IMR-90 (cell line): ENCODE data around the gene SLC18A3. TPM values are rescaled to one million over a fixed set of nuclear protein-coding genes. Genes with fewer than 3 reads are reported as not detected.
A peak's percentile ranks its signal among the peaks of the same experiment; 100 is the strongest.

ENCODE experiments used
- ATAC-seq: fragments of 200-7000 bp; cut with Tn5 transposase; 2 replicates; pipeline ENCODE4 v1.9.1; 2020; ENCODE audit warnings: low read depth, mild to moderate bottlenecking, moderate library complexity
- BruUV-seq: library from RNA; stranded (reverse); fragments of 400-500 nt; replicated peaks from 2 replicates; lab custom pipeline; 2021; lab: Mats Ljungman, UMichigan
- CTCF ChIA-PET: fragments of 300-600 bp; formaldehyde crosslinking; extraction: SDS; loops from one replicate; lab custom pipeline; 2021; ENCODE audit warnings: antibody characterized with exemption; lab: Yijun Ruan, JAX
- POLR2A ChIA-PET: fragments of 300-600 bp; sonication (Branson Sonifier 250); formaldehyde crosslinking; loops from one replicate; lab custom pipeline; 2022; ENCODE audit warnings: antibody characterized with exemption; ENCODE audit not compliant: unreplicated experiment; lab: Charles Lee
- DNase-seq: peaks from one replicate; pipeline ENCODE4 v3.0.0; 2013
- H2AFZ ChIP-seq: replicated peaks from 2 replicates; pipeline ENCODE3; 2013; ENCODE audit warnings: low read length, mild to moderate bottlenecking; ENCODE audit not compliant: poor library complexity
- H2AK5ac ChIP-seq: 2 replicates; pipeline ENCODE4 v1.6.1; 2013; ENCODE audit warnings: low read depth, low read length, inconsistent platforms
- H2AK9ac ChIP-seq: replicated peaks from 2 replicates; pipeline ENCODE3; 2013; ENCODE audit warnings: mild to moderate bottlenecking, low read depth, low read length, moderate library complexity; ENCODE audit not compliant: poor library complexity
- H2BK120ac ChIP-seq: 2 replicates; pipeline ENCODE4 v1.6.1; 2013; ENCODE audit warnings: low read depth, low read length, inconsistent platforms
- H2BK15ac ChIP-seq: 3 replicates; pipeline ENCODE4 v1.6.1; 2013; ENCODE audit warnings: low read depth, low read length, inconsistent platforms
- H2BK20ac ChIP-seq: 2 replicates; pipeline ENCODE4 v1.6.1; 2013; ENCODE audit warnings: low read depth, mild to moderate bottlenecking, inconsistent platforms, low read length, moderate library complexity
- H2BK5ac ChIP-seq: 2 replicates; pipeline ENCODE4 v1.6.1; 2013; ENCODE audit warnings: mild to moderate bottlenecking, low read depth, low read length, inconsistent platforms; ENCODE audit not compliant: poor library complexity, severe bottlenecking
- H3K14ac ChIP-seq: replicated peaks from 2 replicates; pipeline ENCODE4 v1.6.1; 2013; ENCODE audit warnings: low read depth, low read length, inconsistent platforms
- H3K18ac ChIP-seq: 2 replicates; pipeline ENCODE4 v1.6.1; 2013; ENCODE audit warnings: low read depth, low read length, control low read depth
- H3K23ac ChIP-seq: 2 replicates; pipeline ENCODE4 v1.6.1; 2013; ENCODE audit warnings: low read depth, low read length, inconsistent platforms
- H3K27ac ChIP-seq: 2 replicates; pipeline ENCODE4 v1.5.1; 2013; ENCODE audit warnings: mild to moderate bottlenecking, control low read depth, low read length; ENCODE audit not compliant: insufficient read depth
- H3K27me3 ChIP-seq: 2 replicates; pipeline ENCODE4 v1.6.1; 2013; ENCODE audit warnings: low read length; ENCODE audit not compliant: control insufficient read depth, insufficient read depth
- H3K36me3 ChIP-seq: 2 replicates; pipeline ENCODE4 v1.6.1; 2013; ENCODE audit warnings: low read length, mixed read lengths; ENCODE audit not compliant: control insufficient read depth, insufficient read depth
- H3K4ac ChIP-seq: 2 replicates; pipeline ENCODE4 v1.6.1; 2013; ENCODE audit warnings: low read depth, low read length, inconsistent platforms
- H3K4me1 ChIP-seq: 2 replicates; pipeline ENCODE4 v1.6.1; 2013; ENCODE audit warnings: low read length, mixed read lengths; ENCODE audit not compliant: control insufficient read depth, insufficient read depth
- H3K4me2 ChIP-seq: 2 replicates; pipeline ENCODE4 v1.6.1; 2013; ENCODE audit warnings: low read depth, mild to moderate bottlenecking, control low read depth, low read length, moderate library complexity
- H3K4me3 ChIP-seq: 2 replicates; pipeline ENCODE4 v1.5.1; 2013; ENCODE audit warnings: low read depth, mild to moderate bottlenecking, control low read depth, low read length, moderate library complexity; ENCODE audit not compliant: insufficient read depth
- H3K56ac ChIP-seq: 2 replicates; pipeline ENCODE4 v1.6.1; 2013; ENCODE audit warnings: low read length, inconsistent platforms; ENCODE audit not compliant: insufficient read depth; ENCODE audit errors: extremely low read depth
- H3K79me1 ChIP-seq, 2 experiments: 2 replicates each; pipeline ENCODE4 v1.6.1; 2013; ENCODE audit warnings: low read length in 2 of 2, inconsistent platforms in 1 of 2, low read depth in 1 of 2
- H3K9ac ChIP-seq: 2 replicates; pipeline ENCODE4 v1.6.1; 2013; ENCODE audit warnings: low read depth, low read length, control low read depth
- H3K9me1 ChIP-seq: 2 replicates; pipeline ENCODE4 v1.6.1; 2013; ENCODE audit warnings: low read length, inconsistent platforms; ENCODE audit not compliant: insufficient read depth
- H3K9me3 ChIP-seq: 2 replicates; pipeline ENCODE4 v1.6.1; 2013; ENCODE audit warnings: low read length; ENCODE audit not compliant: control insufficient read depth, insufficient read depth
- H4K20me1 ChIP-seq: 2 replicates; pipeline ENCODE4 v1.6.1; 2013; ENCODE audit warnings: low read length, inconsistent platforms; ENCODE audit not compliant: insufficient read depth
- H4K5ac ChIP-seq: 2 replicates; pipeline ENCODE4 v1.6.1; 2013; ENCODE audit warnings: mild to moderate bottlenecking, low read depth, low read length, control low read depth
- H4K8ac ChIP-seq, 2 experiments: 2 replicates each; pipeline ENCODE4 v1.6.1; 2013; ENCODE audit warnings: low read depth in 2 of 2, low read length in 2 of 2, control low read depth in 1 of 2, inconsistent platforms in 1 of 2
- H4K91ac ChIP-seq: 2 replicates; pipeline ENCODE4 v1.6.1; 2013; ENCODE audit warnings: low read depth, low read length, inconsistent platforms; ENCODE audit not compliant: insufficient read depth
- BHLHE40 ChIP-seq: fragments of 150-350 bp; IDR thresholded peaks from 2 replicates; pipeline ENCODE4 v1.6.1; 2016; ENCODE audit warnings: mild to moderate bottlenecking, low read depth, low read length
- CEBPB ChIP-seq: IDR thresholded peaks from 2 replicates; pipeline ENCODE4 v1.6.1; 2012; ENCODE audit warnings: low read depth, low read length, improper control_type of control experiment
- CHD1 ChIP-seq: IDR thresholded peaks from 2 replicates; pipeline ENCODE4 v1.6.1; 2012; ENCODE audit warnings: low read depth, low read length, improper control_type of control experiment
- FOS ChIP-seq: fragments of 150-350 bp; IDR thresholded peaks from 2 replicates; pipeline ENCODE4 v1.6.1; 2016; ENCODE audit warnings: low read depth, low read length
- MAZ ChIP-seq: IDR thresholded peaks from 2 replicates; pipeline ENCODE4 v1.6.1; 2012; ENCODE audit warnings: low read depth, mild to moderate bottlenecking, low read length, improper control_type of control experiment, moderate library complexity, borderline replicate concordance
- MXI1 ChIP-seq: IDR thresholded peaks from 2 replicates; pipeline ENCODE4 v1.6.1; 2012; ENCODE audit warnings: low read depth, mild to moderate bottlenecking, low read length, moderate library complexity, borderline replicate concordance
- RAD21 ChIP-seq: IDR thresholded peaks from 2 replicates; pipeline ENCODE4 v1.6.1; 2012; ENCODE audit warnings: low read length, improper control_type of control experiment
- RFX5 ChIP-seq: IDR thresholded peaks from 2 replicates; pipeline ENCODE4 v1.8.0; 2012; ENCODE audit warnings: low read depth, mild to moderate bottlenecking, low read length, moderate library complexity
- SMC3 ChIP-seq: fragments of 150-350 bp; IDR thresholded peaks from 2 replicates; pipeline ENCODE4 v1.6.1; 2016; ENCODE audit warnings: low read depth, mild to moderate bottlenecking, antibody characterized with exemption, low read length, moderate library complexity
- WGBS, 2 experiments: methylation state at CpG; one replicate each; pipeline versions ENCODE4 v1.1.5 to v1.1.7; 2013; ENCODE audit warnings: missing lambda C conversion rate in 2 of 2; ENCODE audit not compliant: insufficient read length in 1 of 2; ENCODE audit errors: extremely low coverage in 2 of 2; 5-methylcytosine and 5-hydroxymethylcytosine counted together
- dilution Hi-C: fragments of 300-500 bp; cut with HindIII; formaldehyde crosslinking; loops from one replicate; pipeline ENCODE4 v1.14.3; 2018; ENCODE audit warnings: low sequenced_read_pairs; ENCODE audit not compliant: unreplicated experiment
- in situ Hi-C: fragments of 300-500 bp; cut with MboI; formaldehyde crosslinking; loops from 3 replicates; pipeline ENCODE4 v1.14.3; 2019; ENCODE audit warnings: low sequenced_read_pairs, inconsistent platforms, mixed read lengths
- intact Hi-C: fragments of 100-400 bp; cut with micrococcal nuclease; formaldehyde crosslinking; loops from 2 replicates; pipeline ENCODE4 v1.10.0; 2022
- polyA plus RNA-seq, 3 experiments: library from polyadenylated mRNA; depleted of rRNA; stranded (reverse); fragments of >200 nt; gene quantifications; 2 replicates each; pipeline ENCODE4 v1.2.3, GENCODE V29; 2012; ENCODE audit warnings: low replicate concordance in 1 of 3
- total RNA-seq: library from RNA; depleted of rRNA; stranded (reverse); fragments of >200 nt; gene quantifications from 2 replicates; pipeline ENCODE4 v1.2.3, GENCODE V29; 2012

SLC18A3 gene
- total and polyA plus RNA-seq, 2 of the 4 experiments (the other 2 are of a cell fraction) = not detected

DNA sequence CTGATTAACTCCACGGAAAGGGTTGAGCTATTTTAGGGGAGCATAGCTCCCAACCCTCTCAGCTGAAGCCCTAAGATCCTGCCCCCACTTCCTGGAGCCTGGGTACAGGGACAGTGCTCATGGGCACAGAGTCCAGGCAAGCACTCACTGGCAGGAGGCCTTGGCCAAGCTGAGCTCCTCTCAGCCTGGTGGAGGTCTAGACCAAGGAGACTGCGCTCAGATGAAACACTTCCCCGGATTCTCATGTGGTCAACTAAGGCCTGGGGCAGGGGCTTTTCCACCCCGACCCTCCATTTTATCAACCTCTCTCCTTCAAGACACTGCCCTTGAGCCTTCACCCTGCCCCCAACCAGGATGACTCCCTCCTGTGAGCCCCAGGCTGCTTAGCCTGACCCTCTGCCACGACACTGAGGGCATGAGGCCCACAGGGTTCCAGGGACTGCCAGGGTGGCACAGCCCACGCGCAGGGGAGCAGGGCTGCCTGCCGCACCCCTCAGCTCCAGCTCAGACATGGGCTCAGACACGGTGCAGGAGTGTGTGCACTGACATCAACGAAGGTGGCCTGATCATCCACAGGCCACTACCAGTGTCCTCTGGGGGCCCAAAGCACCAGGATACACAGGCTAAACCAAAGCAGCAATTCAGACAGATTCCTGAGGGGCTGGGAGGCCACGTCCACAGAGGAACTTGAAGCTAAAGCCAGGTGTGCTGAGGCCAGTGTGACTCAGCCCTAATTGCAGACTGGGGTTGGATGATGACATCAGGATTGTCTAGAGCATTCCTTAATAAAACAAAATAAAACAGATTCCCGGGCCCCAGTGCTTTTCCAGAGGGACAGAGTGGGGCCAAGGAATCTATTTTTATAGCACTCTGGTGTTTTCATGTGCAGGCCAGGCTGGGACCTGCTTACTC lies 22.6 kb downstream of the SLC18A3 start:
- no peak overlapping the region for H3K4ac ChIP-seq
- no peak overlapping the region for H3K23ac ChIP-seq
- no peak overlapping the region for H3K18ac ChIP-seq
- DNase-seq (peak; percentile 2), ATAC-seq (no peak)
- H4K8ac ChIP-seq = no peak overlapping the region
- H2BK5ac ChIP-seq = no peak overlapping the region
- no peak overlapping the region for H2AK5ac ChIP-seq
- TF ChIP-seq CEBPB = no peak
- no peak for TF ChIP-seq MXI1
- TF ChIP-seq CHD1 = no peak
- TF ChIP-seq RFX5 = no peak
- TF ChIP-seq FOS = no peak
- TF ChIP-seq SMC3 = no peak
- TF ChIP-seq BHLHE40 = no peak
- TF ChIP-seq MAZ = no peak
- TF ChIP-seq RAD21 = no peak
- no peak overlapping the region for H3K9ac ChIP-seq
- H2BK20ac ChIP-seq = no peak overlapping the region
- H3K4me2 ChIP-seq = no peak overlapping the region
- no peaks in the 10 kb centered on the region for H3K36me3 ChIP-seq
- H2AK9ac ChIP-seq = no peak overlapping the region
- H3K9me3 ChIP-seq = no peaks in the 10 kb centered on the region
- in situ Hi-C loops (no loop called here), intact Hi-C loops (no loop called here), dilution Hi-C loops (no loop called here)
- H4K20me1 ChIP-seq = no peaks in the 10 kb centered on the region
- 39% methylated on average over 3 of the region's 12 CpGs; no CpG with 5 or more reads in 1 of the 2 experiments for WGBS, 2 experiments
- H4K5ac ChIP-seq = no peak overlapping the region
- no peak overlapping the region for H3K14ac ChIP-seq
- H2AFZ ChIP-seq = no peak overlapping the region
- no peak overlapping the region for H3K27ac ChIP-seq
- ChIA-PET CTCF (no interaction called here), POLR2A (no interaction called here)
- no peaks in the 10 kb centered on the region for H3K9me1 ChIP-seq
- H4K91ac ChIP-seq = no peak overlapping the region
- no peaks in the 10 kb centered on the region for H3K79me1 ChIP-seq
- no peak overlapping the region for H3K56ac ChIP-seq
- no peak overlapping the region for H2BK15ac ChIP-seq
- no TSS peak for BruUV-seq
- H3K27me3 ChIP-seq = peaks cover 22% of the 10 kb centered on the region
- H3K4me1 ChIP-seq = no peaks in the 10 kb centered on the region
- H2BK120ac ChIP-seq = no peak overlapping the region
- H3K4me3 ChIP-seq = no peak overlapping the region
